Measurements from ENCODE around the gene NOX5.
"Not testable (repeated sequence)": the region's sequence is repeated elsewhere in the genome, so short reads cannot be mapped to it uniquely, and the experiment has no call there.

Gene NOX5

DNA sequence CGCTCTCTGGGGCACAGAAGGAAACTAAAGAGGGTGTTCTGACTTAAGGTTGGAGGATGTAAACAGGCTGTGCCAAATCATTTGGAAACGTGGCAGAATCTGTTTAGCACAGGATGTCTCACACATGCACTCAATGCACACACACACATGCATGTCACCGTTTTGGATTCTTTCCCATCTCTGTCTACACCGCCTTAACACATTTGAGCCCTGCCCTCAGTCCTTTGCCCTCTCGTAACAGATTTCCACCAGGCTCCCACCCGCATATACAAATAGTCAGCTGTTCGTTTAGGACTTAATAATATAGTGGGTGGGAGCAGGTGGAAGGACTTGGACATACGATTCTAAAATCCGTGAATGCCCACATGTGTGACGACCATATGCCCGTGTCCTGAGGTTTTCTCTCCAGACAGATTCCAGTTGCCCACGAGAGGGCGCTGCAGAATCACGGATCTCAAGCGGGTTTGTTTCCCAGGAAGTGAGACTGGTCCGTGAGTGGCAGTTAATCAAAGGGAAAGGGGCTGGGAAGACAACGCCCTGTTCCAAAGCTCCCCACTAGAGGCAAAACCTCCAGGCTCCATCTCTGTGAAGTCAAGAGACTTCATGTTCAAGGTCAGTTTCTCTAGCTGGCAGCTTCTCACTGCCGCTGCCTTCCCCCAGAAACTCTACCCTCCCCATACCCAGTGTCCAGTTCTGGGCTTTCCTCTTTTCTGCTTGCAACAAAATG is 44.5 kb downstream of the NOX5 start:
- DNase-seq (ENCODE audit: low spot score), result peak; percentile 91

DNA sequence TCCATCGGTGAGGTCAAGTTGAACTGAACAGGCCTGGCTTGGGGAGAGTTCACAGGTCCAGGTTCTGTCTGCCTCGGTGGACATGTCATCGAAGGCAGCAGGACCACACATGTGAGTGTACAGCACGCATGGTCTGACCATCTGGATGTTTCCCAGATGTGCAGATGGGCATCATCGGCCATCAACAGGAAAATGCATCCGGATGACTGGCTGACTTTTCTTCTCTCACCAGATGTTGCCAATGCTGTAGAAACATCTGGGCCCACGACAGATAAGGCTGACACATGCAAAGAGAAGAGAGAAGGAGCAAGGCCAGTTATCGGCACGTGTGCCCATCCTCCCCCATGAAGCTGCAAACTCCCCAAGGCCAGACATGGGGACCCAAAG is 45.1 kb downstream of the NOX5 start:
- DNase-seq (ENCODE audit: low spot score), result no peak

DNA sequence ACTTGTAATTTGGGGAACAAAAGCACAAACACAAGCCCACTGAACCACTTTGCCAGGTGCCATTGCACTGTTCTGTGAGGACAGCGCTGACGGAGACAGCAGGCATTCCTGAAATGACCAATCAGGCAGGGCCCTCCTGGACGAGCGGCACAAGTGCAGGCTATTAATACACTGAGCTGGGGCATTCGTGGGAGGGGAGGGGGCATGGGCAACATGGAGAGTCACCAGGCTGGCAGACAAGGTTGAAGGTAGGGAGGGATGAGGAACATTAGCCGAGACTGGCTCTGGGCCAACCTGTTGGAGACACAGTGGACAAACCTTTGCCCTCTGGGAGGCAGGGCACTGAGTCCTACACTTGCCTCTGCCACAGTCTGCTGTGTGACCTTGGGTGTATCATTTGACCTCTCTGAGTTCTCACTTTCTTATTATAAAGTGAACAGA is 45.6 kb downstream of the NOX5 start:
- no peak for DNase-seq (ENCODE audit: low spot score)

DNA sequence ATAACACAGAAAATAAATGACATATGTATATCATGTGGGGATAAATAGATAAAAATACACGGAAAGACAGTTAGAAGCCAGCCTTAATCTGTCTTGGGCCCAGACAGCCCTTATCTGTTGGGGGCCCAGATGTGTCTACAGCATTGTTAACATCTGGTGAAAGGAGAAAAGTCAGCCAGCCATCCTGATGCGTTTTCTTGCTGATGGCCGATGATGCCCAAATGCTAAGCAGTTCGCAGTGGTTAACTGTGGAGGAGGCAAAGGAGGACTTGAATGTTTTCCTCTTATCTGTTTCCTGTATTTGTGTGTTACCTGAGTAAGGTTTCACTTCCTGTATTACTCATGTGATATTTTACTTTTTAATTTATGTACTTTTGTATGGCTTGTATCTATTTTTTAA is 46.2 kb downstream of the NOX5 start:
- no peak for DNase-seq (ENCODE audit: low spot score)

DNA sequence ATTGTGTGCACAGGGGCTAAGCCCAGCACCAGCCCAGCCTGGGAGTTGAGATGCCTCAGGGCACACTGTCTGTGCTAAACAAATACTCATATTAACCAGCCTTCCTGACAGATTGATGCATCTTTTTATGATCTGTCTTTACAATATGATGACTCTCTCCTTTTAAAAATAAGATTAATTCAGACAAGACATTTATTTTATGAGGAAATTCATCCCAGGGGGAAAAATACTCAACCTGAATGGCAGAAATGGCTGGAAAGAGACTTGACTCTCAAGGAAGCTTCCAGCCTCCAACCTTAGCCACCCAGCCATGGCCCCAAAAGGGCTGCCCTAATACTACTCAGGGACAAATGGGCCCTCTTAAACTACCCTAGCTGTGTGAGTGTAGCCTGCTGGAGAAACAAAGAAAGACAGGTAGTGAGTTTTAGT is 46.9 kb downstream of the NOX5 start:
- no peak for DNase-seq (ENCODE audit: low spot score)

DNA sequence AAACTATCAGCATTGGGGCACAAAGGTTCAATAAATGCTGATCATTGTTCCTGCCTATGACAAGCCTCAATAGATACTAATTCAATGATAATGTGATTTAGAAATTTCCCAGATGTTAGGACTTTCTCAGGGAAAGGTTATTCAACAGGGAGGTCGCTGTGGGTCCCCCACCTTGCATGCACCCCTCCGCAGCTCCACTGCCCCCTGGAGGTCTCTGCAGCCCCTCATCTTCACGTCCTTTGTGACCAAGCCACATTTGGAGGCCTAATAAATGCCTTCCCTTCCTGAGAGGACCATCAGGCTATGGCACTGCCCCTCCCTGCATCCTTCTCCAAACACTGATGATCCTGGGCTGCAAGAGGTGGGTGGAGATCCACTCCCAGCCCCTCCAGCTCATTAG is 50.2 kb downstream of the NOX5 start:
- no peak for DNase-seq (ENCODE audit: low spot score)

DNA sequence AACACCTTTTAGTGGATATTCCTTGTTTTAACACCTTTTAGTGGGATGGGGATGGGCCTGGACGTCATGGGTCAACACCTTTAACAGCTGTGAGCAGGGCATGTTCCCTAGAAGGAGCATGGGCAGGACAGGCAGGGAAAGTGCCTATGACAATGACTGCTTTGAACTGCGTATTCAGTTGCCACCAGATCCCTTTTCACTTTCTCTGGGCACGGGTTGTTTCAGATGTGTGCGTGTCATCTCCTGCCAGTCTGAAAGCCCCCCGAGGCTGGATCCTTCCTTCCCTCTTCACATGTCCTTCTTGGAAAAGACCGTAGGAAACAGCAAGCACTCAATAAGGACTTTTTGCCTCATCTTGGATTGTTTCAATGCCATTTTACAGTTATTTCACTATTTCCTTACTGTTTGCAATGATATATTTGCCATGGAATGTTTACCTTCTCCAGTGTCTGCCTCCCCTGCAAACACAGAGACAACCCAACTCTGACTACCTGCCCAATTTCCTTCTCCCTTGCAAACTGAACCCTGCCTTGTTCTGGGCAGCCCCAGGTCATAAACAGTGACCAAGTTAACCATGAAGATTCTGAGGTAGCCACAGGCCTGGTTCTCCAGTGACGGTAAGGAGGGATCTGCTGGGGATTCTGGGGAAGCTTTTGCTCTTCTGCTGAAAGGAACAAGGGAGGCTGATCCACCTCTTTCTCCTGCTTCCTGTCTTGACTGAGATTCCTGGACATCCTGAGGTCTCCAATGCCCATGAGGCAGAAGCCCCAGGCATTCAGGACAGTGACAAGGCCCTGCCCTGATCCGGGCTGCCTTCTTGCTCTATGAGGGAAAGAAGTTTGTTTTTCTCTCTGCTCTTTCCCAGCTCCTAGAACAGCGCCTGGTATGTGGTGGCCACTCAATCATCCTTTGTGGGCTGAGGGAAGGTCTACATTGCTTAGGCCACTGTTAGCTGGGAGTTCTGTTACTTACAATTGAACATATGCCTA is 51.8 kb downstream of the NOX5 start:
- DNase-seq (ENCODE audit: low spot score), result no peak

DNA sequence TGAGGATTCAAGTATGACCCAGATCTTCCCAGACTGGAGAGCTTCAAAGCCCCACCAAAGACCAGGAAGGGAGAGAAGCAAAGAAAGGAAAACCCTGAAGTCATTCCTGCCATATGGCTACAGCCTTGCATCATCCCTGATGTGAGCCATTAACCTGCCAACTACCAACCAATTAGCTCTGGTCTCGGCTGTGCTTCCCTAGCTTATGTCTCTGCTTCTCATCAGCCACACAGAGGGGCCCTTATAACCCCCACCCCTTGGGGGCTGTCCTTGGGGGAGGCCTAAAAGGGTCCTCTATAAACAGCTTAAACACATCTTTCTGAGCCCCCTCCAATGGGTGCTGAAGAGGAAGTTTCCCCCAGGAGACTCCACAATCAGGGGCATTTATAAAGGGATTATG is 52.8 kb downstream of the NOX5 start:
- no peak for DNase-seq (ENCODE audit: low spot score)

DNA sequence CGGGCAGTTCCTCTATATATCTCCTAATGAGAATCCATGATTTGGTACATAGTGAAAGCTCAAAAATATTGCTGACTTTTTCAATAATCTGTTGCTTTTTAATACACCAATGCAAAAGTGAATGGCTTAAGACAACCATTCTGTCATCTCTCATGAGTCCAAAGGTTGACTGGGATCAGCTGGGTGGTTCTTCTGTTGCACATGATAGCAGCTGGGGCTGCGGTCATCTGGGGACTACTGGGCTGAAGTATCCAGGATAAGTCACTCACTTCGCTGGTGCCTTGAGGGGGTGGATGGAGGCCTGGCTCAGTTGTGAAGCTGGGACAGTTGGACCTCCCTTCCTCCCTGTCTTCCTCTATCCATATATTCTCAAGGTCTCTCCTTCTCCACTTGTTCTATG is 53.7 kb downstream of the NOX5 start:
- DNase-seq (ENCODE audit: low spot score), result no peak

DNA sequence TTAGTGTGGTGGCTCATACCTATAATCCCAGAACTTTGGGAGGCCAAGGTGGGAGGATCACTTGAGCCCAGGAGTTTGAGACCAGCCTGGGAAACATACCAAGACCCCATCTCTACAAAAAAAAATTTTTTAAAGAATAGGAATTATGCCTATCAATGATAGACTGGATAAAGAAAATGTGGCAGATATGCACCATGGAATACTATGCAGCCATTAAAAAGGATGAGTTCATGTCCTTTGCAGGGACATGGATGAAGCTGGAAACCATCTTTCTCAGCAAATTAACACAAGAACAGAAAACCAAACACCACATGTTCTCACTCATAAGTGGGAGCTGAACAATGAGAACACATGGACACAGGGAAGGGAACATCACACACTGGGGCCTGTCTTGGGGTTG is 54.8 kb downstream of the NOX5 start:
- DNase-seq (ENCODE audit: low spot score), result not testable (repeated sequence)

DNA sequence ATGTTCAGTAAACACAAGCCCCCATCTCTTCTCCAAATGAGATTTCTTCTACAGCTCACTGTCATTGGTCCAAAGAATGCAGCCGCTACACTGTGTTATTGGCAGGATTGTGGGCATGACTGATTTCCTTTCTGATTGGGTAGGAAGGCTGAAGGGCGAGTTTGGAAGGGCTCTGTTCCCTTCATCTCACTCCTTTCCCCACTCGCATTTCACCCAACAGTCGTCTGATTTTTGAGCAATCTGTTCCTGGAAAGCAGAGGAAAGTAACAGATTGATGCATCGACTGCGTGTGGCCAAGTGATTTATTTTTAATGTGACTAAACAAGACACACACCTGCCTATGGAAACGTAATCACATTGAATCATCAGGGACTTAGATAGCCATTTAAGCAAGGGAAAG is 55.5 kb downstream of the NOX5 start:
- DNase-seq (ENCODE audit: low spot score), result no peak

DNA sequence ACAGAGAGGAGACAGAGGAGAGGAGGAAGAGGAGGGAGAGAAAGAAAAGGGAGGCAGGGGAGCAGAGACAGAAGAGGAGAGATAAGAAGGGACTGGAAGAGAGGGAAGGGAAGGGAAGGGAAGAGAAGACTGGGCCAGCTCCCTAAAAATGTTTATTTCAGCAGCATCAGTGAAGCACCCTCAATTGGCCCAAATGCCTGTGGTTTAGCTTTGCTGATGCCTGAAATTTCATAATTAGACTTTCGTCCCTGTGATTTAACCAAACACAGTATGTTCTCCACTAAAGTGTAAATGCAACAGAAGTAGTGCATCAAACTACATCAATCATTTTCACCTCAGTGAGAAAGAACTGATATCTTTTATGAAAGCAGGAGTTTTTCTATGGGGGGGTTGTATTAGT is 55.9 kb downstream of the NOX5 start:
- DNase-seq (ENCODE audit: low spot score), result no peak

DNA sequence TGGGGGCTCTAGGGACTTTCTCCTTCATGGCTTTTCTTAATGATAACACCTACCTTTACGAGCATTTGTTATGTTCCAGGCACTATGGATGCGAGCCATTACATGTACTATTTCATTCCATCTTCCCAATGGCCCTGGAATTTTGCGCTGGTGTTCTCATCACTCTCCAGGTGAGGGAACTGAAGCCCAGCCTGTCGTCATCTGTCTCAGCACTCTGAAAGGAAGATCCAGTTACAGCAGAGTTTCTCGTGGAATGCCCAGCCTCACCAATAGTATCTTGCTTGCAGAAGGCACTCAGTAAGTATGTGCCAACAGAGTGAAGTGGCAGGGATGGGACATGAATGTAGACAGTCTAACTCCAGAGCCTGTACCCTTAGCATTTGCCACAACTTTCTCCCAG is 56.8 kb downstream of the NOX5 start:
- DNase-seq (ENCODE audit: low spot score), result no peak

DNA sequence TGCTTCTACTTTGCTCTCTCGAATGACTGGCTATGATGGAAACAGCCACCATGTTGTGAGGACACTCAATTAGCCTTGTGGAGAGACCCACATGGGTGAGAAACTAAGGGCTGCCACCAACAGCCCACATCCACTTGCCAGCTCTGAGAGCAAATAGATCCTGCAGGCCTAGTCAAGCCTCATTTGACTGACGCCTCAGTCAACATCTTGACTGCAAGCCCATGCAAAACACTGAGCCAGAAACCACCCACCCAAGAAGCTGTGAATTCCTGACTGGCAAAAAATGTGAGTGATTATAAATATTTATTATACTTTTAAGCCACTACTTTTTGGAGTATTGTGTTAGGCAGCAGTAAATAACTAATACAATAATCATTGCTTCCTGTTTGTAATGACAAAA is 58.4 kb downstream of the NOX5 start:
- DNase-seq (ENCODE audit: low spot score), result no peak

DNA sequence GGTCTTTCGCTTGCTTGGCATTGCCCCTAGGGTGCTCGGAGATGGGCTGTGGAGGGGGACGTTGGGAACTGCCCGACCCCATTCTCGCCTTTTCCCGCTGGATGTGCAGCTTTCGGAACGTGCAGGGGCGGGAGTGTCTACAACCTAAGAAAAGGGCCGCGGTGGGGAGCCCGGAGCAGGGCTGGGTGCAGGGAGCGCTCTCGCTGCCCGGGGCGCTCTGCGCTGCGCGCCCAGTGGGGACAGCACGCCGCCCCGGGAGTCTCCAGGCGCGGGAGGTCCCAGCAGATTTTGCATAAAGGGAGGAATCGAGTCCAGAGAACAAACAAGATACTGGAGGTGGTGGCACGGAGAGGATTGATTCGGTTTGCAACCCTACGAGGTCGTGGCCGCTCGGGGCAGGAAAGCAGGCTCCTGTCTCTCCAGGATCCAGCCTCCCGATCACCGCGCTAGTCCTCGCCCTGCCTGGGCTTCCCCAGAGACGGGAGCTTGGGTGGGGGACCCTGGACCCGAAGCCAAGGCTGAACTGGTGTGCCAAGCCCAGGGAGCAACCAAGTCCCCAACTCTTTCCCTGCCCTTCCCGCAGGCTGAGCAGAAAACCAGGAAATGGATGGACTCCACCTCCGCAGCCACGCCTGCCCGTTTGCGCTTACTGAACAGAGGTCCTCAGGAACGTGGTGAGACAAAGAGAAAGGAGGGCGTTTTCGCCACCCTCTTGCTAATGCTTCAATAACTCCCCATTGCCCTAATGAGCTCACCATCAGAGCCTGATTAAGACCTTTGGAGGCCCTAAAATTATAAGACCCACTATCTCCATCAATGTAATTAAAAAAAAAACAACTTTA is 59.7 kb downstream of the NOX5 start:
- DNase-seq (ENCODE audit: low spot score), result peak; percentile 79

DNA sequence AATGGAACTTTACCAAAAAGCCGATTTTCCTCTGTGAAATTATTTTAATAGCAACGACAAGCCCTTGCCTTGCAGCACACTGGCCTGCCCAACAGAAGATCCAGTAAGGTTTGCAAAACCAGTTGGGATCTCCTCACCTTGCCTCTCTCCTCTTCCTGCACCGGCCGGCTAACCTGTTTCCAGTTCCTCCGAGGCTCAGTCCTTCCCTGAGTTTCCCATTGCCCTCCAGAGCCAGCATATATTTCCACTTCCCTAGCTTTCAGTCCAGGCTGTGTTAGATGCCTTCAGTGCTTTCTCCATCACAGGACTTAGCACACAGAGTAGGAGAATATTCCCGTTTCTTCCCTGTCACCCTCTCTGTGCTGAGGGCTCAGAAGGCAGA is 60.3 kb downstream of the NOX5 start:
- DNase-seq (ENCODE audit: low spot score), result no peak

DNA sequence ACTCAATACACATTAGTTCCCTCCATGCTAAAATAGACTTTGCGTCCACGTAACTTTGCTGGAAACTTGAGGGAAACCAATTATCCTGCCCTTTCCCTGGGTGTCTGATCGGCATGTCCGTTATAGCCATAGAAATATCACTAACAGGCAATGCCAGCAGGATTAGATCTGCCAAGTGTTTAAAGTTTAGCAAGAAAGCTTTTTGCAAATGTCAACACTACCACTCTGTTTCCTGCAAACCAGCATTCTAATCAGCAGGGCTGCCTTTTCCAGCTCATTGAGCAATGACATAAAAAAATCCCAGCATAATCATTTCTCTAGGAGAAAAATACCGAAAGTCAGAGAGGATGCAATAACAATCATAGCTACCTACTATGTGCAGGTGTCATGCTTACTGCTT is 60.9 kb downstream of the NOX5 start:
- DNase-seq (ENCODE audit: low spot score), result no peak

DNA sequence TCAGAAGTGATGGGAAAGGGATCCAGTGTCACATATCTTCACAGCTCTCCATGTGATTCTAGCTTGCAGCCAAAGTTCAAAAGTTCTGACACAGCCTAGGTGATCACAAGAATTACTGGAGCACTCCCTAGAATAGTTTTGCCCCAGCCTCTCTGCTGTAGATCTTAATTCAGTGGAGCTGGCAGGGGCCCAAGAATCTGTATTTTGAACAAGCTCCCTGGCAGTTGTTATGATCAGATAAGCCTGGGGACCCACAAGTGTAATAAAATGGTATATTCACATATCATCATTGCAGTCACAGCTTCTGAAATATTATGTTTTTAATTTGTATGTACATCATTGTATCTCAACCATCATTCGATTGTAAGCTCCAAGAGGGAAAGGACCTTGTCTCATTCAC is 62.3 kb downstream of the NOX5 start:
- DNase-seq (ENCODE audit: low spot score), result no peak

DNA sequence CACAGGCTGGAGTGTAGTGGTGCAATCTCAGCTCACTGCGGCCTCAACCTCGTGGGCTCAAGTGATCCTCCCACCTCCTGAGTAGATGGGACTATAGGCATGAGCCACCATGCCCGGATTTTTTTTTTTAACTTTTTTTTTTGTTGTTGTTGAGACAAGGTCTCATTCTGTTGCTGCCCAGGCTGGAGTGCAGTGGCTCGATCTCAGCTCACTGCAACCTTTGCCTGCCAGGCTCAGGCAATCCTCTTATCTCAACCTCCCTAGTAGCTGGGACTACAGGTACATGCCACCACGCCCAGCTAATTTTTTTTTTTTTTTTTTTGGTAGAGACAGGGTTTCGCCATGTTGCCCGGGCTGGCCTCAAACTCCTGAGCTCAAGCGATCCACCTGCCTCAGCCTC is 64.1 kb downstream of the NOX5 start:
- DNase-seq (ENCODE audit: low spot score), result no peak

DNA sequence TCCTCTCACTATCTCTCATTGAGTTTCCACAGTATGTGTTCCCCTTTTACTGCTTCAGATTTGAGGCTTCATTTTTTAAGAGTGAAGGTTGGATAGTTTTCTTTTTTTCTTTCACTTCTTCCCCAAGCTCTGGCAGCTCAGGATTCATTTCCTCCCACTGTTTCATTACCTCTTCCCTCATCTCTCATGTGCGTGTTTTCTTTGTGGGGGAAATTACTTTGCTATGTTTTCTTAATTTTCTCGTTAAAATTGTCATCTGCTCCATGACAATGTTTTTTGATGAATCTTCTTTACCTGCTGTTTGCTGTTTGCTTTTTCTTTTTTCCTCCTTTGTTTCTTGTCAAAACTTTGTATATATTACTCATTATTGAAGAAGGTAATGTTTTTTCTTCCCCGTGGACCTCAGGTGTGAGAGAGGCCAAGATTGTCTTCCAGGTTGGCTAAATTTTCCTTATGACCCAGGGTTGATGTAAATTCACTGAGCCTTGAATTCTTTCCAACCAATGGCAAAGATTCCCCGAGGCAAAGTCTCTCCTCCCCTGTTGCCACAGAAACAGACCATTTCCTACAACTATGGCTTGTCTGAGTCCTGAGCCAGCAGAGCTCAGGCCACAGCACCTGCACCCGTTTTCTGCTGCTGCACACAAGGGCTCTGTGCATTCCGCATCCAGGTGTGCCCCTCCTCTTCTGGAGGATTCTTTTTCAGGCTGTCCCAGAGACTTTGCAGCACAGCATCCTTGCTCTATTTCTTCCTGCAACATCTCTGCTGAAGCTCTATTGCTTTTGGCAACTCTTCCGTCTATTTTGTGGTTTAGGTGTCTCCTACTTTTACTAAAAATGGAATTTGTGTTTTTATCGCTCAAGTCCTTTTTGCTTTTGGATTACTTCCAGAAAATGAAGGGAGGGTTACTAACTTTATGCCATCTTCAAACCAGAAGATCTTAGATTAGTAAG is 66.1 kb downstream of the NOX5 start:
- DNase-seq (ENCODE audit: low spot score), result no peak

DNA sequence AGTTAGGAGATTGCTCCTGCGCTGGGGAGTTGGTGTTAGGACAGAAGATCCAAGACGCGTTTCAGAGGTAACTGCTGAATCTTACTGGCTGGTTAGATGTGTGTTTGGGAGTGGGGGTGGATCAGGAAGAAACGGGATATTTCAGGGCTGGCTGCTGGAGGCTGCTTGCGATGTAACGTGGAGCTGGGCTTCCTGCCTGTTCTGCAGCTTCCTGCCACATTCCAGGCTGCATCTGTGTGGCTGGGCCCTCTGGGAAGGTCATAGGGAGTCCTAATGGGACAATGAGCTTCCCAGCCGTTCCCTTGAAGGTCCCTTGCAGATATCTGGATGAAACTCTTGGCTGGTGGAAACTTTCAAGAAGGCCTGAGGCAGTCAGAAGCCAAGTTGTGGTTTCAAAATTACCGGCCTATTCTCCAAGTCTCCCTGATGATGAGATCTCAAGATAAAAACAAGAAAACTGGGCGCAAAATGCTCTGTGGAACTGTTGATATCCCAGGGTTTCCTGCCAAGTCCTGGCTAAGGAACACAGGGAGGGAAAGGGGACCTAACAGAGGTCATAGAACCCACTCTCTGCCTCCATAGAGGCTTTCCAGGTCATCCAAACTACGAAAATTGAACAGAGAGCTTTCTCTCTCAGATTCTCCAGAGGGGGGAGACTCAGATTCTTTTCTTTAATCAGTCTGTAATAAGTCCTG is 67.0 kb downstream of the NOX5 start:
- DNase-seq (ENCODE audit: low spot score), result no peak
